RWPE2 (cell line): ENCODE results near the gene MAEA.
A peak's percentile ranks its signal among the peaks of the same experiment; 100 is the strongest.

Experiments
- ATAC-seq: fragments of 200-7000 bp; cut with Tn5 transposase; 3 replicates; pipeline ENCODE4 v1.9.1; 2021; ENCODE audit warnings: low read depth
- DNase-seq: peaks from one replicate; pipeline ENCODE4 v3.0.0-alpha.2; 2020; ENCODE audit warnings: low spot score
- H3K27ac ChIP-seq: fragments of 450-650 bp; 2 replicates; pipeline ENCODE4 v1.5.1; 2017; ENCODE audit warnings: mild to moderate bottlenecking; ENCODE audit not compliant: poor library complexity, severe bottlenecking
- H3K27me3 ChIP-seq: fragments of 250-450 bp; sonication (Bioruptor Pico); 2 replicates; pipeline ENCODE4 v1.5.1; 2021; ENCODE audit warnings: mild to moderate bottlenecking, moderate library complexity; ENCODE audit not compliant: insufficient read depth, poor library complexity, severe bottlenecking
- H3K36me3 ChIP-seq: fragments of 250-450 bp; sonication (Bioruptor Pico); 2 replicates; pipeline ENCODE4 v1.5.1; 2020; ENCODE audit warnings: low read depth, mild to moderate bottlenecking, moderate library complexity
- H3K4me1 ChIP-seq: fragments of 250-450 bp; sonication (Bioruptor Pico); 2 replicates; pipeline ENCODE4 v1.5.1; 2021; ENCODE audit warnings: mild to moderate bottlenecking, moderate library complexity; ENCODE audit not compliant: insufficient read depth, poor library complexity, severe bottlenecking
- H3K4me3 ChIP-seq: fragments of 250-450 bp; sonication (Bioruptor Pico); 2 replicates; pipeline ENCODE4 v1.5.1; 2021; ENCODE audit warnings: mild to moderate bottlenecking, moderate library complexity; ENCODE audit not compliant: severe bottlenecking
- H3K9me3 ChIP-seq: fragments of 250-450 bp; sonication (Bioruptor Pico); 2 replicates; pipeline ENCODE4 v1.5.1; 2021; ENCODE audit warnings: mild to moderate bottlenecking, moderate library complexity; ENCODE audit not compliant: severe bottlenecking
- TF ChIP-seq, protein P1 (sequence below): fragments of 450-650 bp; IDR thresholded peaks from one replicate; pipeline ENCODE4 v1.5.1; 2017; ENCODE audit warnings: mild to moderate bottlenecking, moderate library complexity; ENCODE audit not compliant: poor library complexity, severe bottlenecking

The MAEA gene

DNA sequence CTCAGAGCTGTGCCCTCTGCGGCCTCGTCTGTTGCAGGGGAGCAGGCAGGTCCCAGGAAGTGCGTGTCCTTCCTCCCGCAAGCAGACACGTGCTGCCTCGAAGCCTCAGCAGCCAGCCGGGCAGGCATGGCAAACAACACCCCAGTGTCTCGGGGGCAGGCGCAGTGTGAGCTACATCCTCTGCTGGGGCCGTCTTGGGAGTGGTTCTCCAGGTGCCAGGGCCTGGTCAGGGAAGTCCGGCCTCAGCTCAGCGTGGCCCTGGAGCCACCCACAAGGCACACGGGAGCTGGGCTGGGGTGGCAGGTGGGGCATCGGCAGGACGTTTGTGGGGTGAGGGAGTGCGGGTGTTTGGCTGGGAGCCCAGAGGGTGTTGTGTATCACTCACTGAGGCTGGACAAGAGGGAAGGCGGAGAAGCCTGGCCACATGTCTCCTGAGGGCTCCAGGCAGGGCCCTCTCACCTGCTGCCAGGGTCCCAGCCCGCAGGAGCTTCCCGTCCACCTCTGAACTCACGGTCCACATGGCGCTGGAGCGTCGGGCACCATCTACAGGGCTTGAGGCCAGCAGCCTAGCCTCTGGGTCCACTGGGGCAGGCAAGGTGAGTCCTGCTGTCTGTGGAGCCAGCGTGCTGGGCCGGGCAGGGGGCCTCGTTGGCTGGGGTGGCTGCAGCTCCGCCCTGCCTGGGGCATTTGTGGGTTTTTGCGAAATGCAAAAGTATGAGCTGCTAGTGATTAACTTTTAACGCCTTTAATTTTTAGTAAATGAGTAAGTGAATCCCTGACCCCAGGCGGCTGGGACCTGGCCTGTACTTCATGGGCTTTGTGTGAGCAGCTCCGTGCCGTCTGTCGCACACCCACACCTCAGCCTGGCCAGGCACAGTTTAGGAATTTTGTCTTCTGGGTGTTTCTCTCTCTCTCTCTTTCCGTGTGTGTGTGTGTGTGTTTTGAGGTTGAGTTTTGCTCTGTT, 40.0 kb downstream of the MAEA start:
- Histone ChIP-seq H3K9me3 (no peaks in the 10 kb centered on the region), H3K27me3 (no peaks in the 10 kb centered on the region), H3K27ac (peak overlapping the region; percentile 99), H3K4me3 (no peak overlapping the region), H3K4me1 (peaks cover 24% of the 10 kb centered on the region), H3K36me3 (peaks cover 63% of the 10 kb centered on the region)
- ATAC-seq (peak; percentile 87), DNase-seq (peak; percentile 89)
- TF ChIP-seq, protein P1, sequence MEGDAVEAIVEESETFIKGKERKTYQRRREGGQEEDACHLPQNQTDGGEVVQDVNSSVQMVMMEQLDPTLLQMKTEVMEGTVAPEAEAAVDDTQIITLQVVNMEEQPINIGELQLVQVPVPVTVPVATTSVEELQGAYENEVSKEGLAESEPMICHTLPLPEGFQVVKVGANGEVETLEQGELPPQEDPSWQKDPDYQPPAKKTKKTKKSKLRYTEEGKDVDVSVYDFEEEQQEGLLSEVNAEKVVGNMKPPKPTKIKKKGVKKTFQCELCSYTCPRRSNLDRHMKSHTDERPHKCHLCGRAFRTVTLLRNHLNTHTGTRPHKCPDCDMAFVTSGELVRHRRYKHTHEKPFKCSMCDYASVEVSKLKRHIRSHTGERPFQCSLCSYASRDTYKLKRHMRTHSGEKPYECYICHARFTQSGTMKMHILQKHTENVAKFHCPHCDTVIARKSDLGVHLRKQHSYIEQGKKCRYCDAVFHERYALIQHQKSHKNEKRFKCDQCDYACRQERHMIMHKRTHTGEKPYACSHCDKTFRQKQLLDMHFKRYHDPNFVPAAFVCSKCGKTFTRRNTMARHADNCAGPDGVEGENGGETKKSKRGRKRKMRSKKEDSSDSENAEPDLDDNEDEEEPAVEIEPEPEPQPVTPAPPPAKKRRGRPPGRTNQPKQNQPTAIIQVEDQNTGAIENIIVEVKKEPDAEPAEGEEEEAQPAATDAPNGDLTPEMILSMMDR = no peak

DNA sequence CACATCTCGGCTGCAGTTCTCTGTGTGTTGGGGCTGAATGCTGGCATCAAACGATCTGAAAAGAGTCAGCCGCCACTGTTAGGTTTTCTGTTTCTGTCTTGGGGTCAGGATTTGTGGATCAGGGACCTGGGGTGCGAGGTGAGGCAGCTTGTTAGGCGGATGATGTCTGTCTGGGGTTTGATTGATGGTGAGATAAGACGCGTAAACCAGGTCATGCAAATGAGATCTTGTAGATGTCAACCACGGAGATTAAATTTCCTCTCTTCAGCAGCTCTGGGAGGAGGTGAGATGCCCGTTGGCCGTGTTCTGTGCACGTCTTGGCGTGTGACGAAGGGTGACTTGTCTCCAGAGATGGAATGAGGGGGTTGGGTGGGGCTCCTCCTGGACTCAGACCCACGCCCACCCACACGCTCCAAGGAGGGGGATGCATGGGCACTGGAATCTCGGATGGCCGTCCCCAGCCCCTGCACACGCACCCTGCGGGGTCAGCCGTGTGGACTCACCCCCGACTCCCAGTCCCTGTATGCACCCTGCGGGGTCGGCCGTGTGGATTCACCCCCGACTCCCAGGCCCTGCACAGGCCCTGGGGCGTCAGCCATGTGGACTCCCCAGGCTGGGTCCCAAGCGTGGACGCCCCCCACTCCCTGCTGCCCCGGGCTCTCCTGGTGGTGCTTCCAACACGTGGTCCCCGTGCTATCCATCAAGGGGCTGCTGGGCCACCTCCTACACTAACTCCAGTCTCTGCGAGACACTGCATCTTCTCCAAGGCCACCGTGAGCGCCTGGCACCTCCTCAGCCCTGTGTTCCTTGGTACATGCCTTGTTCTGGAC, 41.3 kb downstream of the MAEA start:
- H3K4me1 ChIP-seq = peaks cover 19% of the 10 kb centered on the region
- TF ChIP-seq, protein P1 = no peak
- peaks cover 3% of the 10 kb centered on the region for H3K9me3 ChIP-seq
- no peaks in the 10 kb centered on the region for H3K27me3 ChIP-seq
- no peak overlapping the region for H3K4me3 ChIP-seq
- H3K36me3 ChIP-seq = peaks cover 56% of the 10 kb centered on the region
- peak overlapping the region; percentile 99 for H3K27ac ChIP-seq
- ATAC-seq (no peak), DNase-seq (no peak)

DNA sequence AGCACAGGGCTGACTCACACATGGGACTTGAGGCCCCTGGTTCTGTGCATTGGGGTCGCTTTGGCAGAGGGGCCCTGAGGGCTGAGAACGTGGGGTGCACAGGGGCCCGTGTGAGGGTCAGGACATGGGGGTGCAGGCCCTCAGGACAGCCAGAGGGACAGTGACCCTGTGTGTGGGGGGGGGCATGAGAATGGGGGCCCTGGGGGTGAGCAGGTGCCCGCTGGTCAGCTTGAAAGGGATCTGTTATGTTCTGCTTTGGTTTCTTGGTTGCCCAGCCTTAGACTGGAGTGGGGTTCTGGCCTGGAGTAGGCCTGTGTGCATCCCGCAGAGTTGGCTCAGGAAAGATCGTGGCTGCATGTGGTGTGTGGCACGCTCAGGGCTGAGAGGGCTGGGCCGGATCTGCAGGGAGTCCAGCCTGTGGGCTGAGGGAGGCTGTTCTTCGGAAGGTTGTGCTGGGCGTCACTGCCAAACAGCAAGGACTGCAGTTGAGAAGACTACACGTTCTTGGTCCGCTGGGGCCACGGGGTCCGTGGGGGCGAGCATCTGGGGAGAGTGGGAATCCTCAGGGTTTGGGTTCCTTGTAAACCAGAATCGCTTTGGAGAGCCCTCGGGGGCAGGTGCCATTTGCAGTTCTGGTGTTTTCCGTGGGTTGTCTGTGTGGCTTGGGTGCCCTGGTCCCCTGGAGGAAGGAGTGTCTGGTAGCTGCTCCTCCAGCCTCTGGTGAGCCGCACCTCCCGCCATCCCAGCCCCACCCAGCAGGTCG, 42.1 kb downstream of the MAEA start:
- Histone ChIP-seq H3K4me3 (no peak overlapping the region), H3K27ac (peak overlapping the region; percentile 99), H3K9me3 (peaks cover 3% of the 10 kb centered on the region), H3K4me1 (peaks cover 19% of the 10 kb centered on the region), H3K27me3 (no peaks in the 10 kb centered on the region), H3K36me3 (peaks cover 63% of the 10 kb centered on the region)
- no peak for ATAC-seq
- DNase-seq = no peak
- TF ChIP-seq, protein P1 = no peak

DNA sequence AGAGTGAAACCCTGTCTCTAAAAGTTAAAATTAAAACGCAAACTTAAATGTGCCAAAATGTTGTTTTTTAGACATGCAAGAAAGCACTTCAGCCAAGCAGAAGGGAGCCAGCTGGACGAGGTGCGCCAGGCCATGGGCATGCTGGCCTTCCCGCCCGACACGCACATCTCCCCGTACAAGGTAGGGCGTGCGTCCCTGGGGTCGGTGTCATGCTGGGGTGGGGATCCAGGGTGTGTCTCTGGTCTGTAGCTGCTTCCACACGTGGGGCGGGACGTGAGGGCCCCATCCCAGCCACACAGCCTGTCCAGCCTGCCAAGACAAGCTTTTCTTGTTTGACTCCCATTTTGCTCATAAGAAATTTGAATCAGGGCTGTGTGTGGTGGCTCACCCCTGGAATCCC, 43.0 kb downstream of the MAEA start:
- DNase-seq (no peak), ATAC-seq (no peak)
- TF ChIP-seq, protein P1 = no peak
- Histone ChIP-seq H3K27ac (peak overlapping the region; percentile 99), H3K9me3 (peaks cover 3% of the 10 kb centered on the region), H3K27me3 (no peaks in the 10 kb centered on the region), H3K36me3 (peaks cover 70% of the 10 kb centered on the region), H3K4me3 (no peak overlapping the region), H3K4me1 (peaks cover 19% of the 10 kb centered on the region)
